AG04450 (cell line): ENCODE results near the gene ITGB1BP1. TPM values are rescaled to one million over a fixed set of nuclear protein-coding genes. Genes with fewer than 3 reads are reported as not detected.

ENCODE experiments used
- CTCF ChIA-PET: fragments of 300-600, 350-600 bp; formaldehyde crosslinking; extraction: SDS; loops from one replicate; lab custom pipeline; 2022; ENCODE audit warnings: antibody characterized with exemption, inconsistent platforms; lab: Charles Lee
- POLR2A ChIA-PET: fragments of 350-600 bp; formaldehyde crosslinking; extraction: SDS; loops from one replicate; lab custom pipeline; 2021; ENCODE audit warnings: antibody characterized with exemption, inconsistent platforms; lab: Yijun Ruan, JAX
- DNase-seq: peaks from one replicate; pipeline ENCODE4 v3.0.0-alpha.2; 2011; ENCODE audit warnings: low read depth, low spot score
- H3K27ac ChIP-seq: one replicate; pipeline ENCODE4 v1.5.1; 2012; ENCODE audit warnings: low read depth, low read length, control low read depth
- H3K27me3 ChIP-seq: one replicate; pipeline ENCODE4 v1.6.0; 2012; ENCODE audit warnings: low read length; ENCODE audit not compliant: control insufficient read depth, insufficient read depth
- H3K4me3 ChIP-seq: 2 replicates; pipeline ENCODE4 v1.5.1; 2011; ENCODE audit warnings: mild to moderate bottlenecking, low read depth, low read length, control low read depth
- H3K9me3 ChIP-seq: 2 replicates; pipeline ENCODE4 v1.5.1; 2012; ENCODE audit warnings: low read length; ENCODE audit not compliant: control insufficient read depth, insufficient read depth
- polyA minus RNA-seq: library from RNA; depleted of rRNA, polyadenylated mRNA; stranded (reverse); fragments of >200 nt; gene quantifications from 2 replicates; pipeline ENCODE4 v1.2.3, GENCODE V29; 2011; rRNA and poly(A)+ RNA removed
- polyA plus RNA-seq: library from polyadenylated mRNA; depleted of rRNA; stranded (reverse); fragments of >200 nt; gene quantifications from 2 replicates; pipeline ENCODE4 v1.2.3, GENCODE V29; 2011; rRNA removed
- TF ChIP-seq, protein P1 (sequence below): IDR thresholded peaks from 2 replicates; pipeline ENCODE4 v1.5.1; 2011; ENCODE audit warnings: low read depth, low read length, control low read depth, inconsistent platforms

Gene ITGB1BP1, protein sequence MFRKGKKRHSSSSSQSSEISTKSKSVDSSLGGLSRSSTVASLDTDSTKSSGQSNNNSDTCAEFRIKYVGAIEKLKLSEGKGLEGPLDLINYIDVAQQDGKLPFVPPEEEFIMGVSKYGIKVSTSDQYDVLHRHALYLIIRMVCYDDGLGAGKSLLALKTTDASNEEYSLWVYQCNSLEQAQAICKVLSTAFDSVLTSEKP
- polyA plus RNA-seq (167 and 212 TPM in 2 replicates), polyA minus RNA-seq (37.6 and 38.3 TPM in 2 replicates)

DNA sequence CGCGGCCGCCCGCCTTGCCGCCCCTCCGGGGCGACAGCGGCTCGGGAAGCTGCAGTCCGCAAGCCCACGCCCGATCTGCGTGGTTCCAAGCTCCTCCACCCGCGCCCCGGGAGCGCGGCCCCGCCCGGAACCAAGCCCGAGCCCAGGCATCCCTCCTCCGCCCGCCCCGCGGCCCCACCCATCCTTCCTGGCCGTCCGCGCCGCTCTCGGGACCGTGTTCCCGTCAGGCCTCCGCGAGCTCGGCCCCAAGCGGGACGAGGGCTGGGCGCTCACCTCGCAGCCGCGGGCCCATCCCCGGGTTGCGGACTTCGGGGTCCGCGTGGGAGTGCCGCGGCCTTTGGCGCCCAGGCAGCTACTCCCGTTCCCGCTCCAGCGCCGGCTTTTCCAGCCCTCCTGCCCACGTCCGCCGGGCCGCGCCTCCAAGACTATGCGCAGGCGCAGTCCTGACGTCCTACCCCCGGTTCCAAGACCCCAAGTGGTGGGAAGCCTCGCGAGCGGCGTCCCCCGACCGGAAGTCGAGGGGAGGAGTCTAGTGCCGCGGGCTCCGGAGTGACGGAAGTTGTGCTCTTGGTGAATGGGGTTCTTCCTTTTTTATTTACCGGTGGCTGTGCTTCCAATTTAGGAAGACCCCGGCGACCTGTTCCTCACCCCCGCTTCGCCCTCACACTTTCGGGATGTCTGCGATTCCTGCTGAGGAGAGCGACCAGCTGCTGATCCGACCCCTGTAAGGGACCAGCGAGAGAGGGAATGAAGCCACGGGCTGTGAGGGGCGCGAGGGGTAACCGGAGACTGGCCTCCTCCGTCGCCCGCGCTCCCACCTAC is at the start of gene ITGB1BP1, which contains the start of gene CPSF3:
TSS of gene ITGB1BP1 (minus strand) at position 429 of the 822 bp plus-strand sequence. CDS start 4,831 bp downstream, outside the sequence.
TSS of gene CPSF3 (plus strand) at position 555 of the 822 bp plus-strand sequence. CDS start at position 675, 120 bp downstream.
- H3K9me3 ChIP-seq: peaks cover 3% of the 10 kb centered on the region; the same call in 1 of the 2 replicates
- ChIA-PET CTCF (interaction anchor here (0.9 to 1.4 kb wide), 3 partner anchors 11 to 280 kb away, joined by 3 read pairs; no protein-coding TSS in a partner anchor), POLR2A (interaction anchor here (0.6 to 2.1 kb wide), 8 partner anchors 9 to 133 kb away, joined by 3 to 9 read pairs (median 4); partner anchors contain the start of gene ADAM17)
- TF ChIP-seq, protein P1, sequence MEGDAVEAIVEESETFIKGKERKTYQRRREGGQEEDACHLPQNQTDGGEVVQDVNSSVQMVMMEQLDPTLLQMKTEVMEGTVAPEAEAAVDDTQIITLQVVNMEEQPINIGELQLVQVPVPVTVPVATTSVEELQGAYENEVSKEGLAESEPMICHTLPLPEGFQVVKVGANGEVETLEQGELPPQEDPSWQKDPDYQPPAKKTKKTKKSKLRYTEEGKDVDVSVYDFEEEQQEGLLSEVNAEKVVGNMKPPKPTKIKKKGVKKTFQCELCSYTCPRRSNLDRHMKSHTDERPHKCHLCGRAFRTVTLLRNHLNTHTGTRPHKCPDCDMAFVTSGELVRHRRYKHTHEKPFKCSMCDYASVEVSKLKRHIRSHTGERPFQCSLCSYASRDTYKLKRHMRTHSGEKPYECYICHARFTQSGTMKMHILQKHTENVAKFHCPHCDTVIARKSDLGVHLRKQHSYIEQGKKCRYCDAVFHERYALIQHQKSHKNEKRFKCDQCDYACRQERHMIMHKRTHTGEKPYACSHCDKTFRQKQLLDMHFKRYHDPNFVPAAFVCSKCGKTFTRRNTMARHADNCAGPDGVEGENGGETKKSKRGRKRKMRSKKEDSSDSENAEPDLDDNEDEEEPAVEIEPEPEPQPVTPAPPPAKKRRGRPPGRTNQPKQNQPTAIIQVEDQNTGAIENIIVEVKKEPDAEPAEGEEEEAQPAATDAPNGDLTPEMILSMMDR: no peak
- H3K27me3 ChIP-seq: no peaks in the 10 kb centered on the region
- H3K4me3 ChIP-seq: peak within 1 kb of the TSS; percentile 98
- peak within 1 kb of the TSS; percentile 78 for H3K27ac ChIP-seq
- peak; percentile 95 for DNase-seq

DNA sequence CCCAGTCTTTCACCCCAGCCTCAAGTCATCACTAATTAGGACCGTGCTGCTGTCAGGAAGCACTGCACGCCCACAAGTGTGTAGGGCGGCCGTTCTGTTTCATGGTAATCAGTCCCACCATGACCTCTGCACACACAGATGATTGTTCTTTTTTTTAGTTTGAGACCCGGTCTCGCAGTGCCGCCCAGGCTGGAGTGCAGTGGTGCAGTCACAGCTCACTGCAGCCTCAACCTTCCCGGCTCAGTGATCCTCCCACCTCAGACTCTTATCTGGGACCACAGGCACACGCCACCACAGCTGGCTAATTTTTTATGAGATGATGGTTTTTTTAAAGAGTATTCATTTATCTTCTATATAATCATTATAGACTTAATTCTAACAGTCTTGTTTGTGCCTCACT is 49.2 kb upstream of the ITGB1BP1 start:
- Histone ChIP-seq H3K9me3 (no peaks in the 10 kb centered on the region; the same call in 1 of the 2 replicates), H3K27me3 (no peaks in the 10 kb centered on the region), H3K4me3 (no peak overlapping the region), H3K27ac (no peak overlapping the region)
- DNase-seq: no peak
- ChIA-PET POLR2A (no interaction called here), CTCF (no interaction called here)
- TF ChIP-seq, protein P1: no peak

DNA sequence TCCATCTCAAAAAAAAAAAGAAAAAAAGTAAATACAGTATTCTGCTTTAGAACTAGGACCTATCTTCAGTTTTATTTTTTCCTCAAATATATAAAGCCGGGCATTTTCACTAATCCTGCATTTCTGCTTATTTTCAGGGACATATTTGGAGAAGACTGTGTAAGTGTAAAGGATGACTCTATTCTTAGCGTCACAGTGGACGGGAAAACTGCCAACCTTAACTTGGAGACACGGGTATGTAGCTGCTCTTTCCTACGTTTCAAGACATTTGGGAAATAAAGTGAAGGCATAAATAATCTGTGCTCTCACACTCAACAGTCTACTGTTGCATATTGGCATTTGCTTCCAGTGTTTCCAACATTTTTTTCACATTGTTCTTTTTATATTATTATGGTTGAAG is 47.9 kb upstream of the ITGB1BP1 start:
- POLR2A ChIA-PET: no interaction called here
- no peaks in the 10 kb centered on the region for H3K27me3 ChIP-seq
- DNase-seq: no peak
- TF ChIP-seq, protein P1: no peak
- CTCF ChIA-PET: interaction anchor here (0.6 kb wide), 1 partner anchor 334 kb away, joined by 8 read pairs; no protein-coding TSS in a partner anchor
- H3K9me3 ChIP-seq: no peaks in the 10 kb centered on the region; the same call in 1 of the 2 replicates
- no peak overlapping the region for H3K4me3 ChIP-seq
- no peak overlapping the region for H3K27ac ChIP-seq

DNA sequence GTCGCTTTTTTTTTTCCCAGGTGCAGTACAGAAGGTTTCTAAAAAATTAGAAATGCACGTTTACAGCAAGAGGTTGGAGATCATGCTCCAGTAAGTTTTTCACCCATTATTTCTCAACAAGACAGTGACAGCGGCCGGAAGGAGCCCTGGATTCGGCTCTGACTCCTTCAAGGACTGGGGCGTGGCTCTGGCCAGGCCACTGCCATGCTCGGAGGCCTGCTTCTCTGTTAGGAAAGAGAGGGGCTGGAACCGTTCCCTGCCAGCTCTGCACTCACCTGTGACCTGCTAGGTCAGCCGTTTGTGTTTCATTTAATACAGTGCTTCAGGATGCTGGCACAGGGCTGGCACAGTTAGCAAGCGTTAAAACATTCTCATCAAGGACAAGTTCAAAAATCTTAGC is 44.4 kb upstream of the ITGB1BP1 start:
- H3K27me3 ChIP-seq: no peaks in the 10 kb centered on the region
- TF ChIP-seq, protein P1: no peak
- DNase-seq: no peak
- H3K9me3 ChIP-seq: no peaks in the 10 kb centered on the region; the same call in 1 of the 2 replicates
- no peak overlapping the region for H3K4me3 ChIP-seq
- ChIA-PET CTCF (interaction anchor here (0.8 kb wide), 1 partner anchor 563 kb away, joined by 7 read pairs; no protein-coding TSS in a partner anchor), POLR2A (no interaction called here)
- H3K27ac ChIP-seq: no peak overlapping the region
